Measurements from ENCODE around the gene HENMT1. TPM values are rescaled to one million over a fixed set of nuclear protein-coding genes. Genes with fewer than 3 reads are reported as not detected.

HENMT1 gene
- total RNA-seq, 2 donors from 2014 or later: 0.41 to 0.55 TPM

DNA sequence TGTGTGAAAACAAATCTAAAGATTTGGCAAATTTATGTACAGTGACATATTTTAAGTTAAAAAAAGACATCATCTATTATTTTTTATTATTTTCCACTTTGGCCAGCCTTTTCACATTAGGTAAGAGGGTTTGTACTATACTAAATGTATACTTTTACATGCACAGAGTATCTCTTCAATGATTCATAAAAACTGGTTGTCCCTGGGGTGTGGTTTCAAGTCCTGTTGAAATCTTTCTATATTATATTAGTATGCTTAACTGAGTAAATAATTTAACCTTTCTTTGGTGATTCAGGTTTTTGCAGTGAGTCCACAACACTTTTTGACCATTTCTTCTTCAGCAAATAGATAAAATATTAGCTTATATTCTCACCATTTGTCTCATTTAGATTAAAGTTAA lies 55.3 kb downstream of the HENMT1 start:
- no peak overlapping the region for H3K4me3 ChIP-seq
- peaks cover 0 to 33% of the 10 kb centered on the region in 2 donors for H3K4me1 ChIP-seq
- H3K27ac ChIP-seq: no peak overlapping the region
- no peaks in the 10 kb centered on the region for H3K36me3 ChIP-seq
- H3K27me3 ChIP-seq: no peaks in the 10 kb centered on the region
- DNase-seq (ENCODE audit: low spot score): no peak
- no peaks in the 10 kb centered on the region for H3K9me3 ChIP-seq
- TF ChIP-seq, protein P1, sequence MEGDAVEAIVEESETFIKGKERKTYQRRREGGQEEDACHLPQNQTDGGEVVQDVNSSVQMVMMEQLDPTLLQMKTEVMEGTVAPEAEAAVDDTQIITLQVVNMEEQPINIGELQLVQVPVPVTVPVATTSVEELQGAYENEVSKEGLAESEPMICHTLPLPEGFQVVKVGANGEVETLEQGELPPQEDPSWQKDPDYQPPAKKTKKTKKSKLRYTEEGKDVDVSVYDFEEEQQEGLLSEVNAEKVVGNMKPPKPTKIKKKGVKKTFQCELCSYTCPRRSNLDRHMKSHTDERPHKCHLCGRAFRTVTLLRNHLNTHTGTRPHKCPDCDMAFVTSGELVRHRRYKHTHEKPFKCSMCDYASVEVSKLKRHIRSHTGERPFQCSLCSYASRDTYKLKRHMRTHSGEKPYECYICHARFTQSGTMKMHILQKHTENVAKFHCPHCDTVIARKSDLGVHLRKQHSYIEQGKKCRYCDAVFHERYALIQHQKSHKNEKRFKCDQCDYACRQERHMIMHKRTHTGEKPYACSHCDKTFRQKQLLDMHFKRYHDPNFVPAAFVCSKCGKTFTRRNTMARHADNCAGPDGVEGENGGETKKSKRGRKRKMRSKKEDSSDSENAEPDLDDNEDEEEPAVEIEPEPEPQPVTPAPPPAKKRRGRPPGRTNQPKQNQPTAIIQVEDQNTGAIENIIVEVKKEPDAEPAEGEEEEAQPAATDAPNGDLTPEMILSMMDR (IDR thresholded peaks at IDR 0.05): no peak

DNA sequence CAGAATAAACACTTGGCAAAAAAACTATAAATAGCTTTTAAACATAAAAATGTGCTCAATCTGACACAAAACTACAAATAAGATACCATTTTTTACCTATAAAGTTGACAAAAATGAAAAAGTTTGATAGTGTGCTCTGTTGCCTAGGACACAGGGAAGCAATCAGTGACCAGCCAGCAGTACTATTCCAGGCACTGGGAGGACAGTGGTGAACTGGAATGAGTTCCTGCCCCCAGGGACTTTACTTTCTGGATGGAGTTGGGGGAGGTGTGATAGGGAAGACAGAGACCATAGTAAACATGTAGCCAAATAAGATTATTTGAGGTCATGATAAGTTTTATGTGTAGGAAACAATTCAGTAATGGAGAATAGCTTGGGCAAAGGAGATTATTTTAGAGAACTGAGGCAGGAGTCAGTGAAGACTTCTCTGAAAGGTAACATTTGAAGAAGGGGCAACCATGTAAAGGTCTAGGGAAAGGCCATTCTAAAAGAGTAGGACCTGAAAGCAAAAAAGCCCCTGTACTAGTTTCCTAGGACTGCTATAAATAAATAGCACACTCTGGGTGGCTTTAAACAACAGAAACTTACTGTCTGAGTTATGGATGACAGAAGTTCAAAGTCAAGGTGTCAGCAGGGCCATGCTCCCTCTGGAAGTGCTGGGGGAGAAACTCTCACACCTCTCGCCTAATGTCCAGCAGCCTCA lies 59.0 kb downstream of the HENMT1 start:
- H3K36me3 ChIP-seq: no peaks in the 10 kb centered on the region
- H3K4me1 ChIP-seq: peaks cover 0 to 31% of the 10 kb centered on the region in 2 donors
- no peak overlapping the region for H3K4me3 ChIP-seq
- H3K27ac ChIP-seq: peak overlapping the region in 1 of 2 donors; percentile 1
- TF ChIP-seq, protein P1 (IDR thresholded peaks at IDR 0.05): no peak
- no peaks in the 10 kb centered on the region for H3K27me3 ChIP-seq
- DNase-seq (ENCODE audit: low spot score): no peak
- no peaks in the 10 kb centered on the region for H3K9me3 ChIP-seq

DNA sequence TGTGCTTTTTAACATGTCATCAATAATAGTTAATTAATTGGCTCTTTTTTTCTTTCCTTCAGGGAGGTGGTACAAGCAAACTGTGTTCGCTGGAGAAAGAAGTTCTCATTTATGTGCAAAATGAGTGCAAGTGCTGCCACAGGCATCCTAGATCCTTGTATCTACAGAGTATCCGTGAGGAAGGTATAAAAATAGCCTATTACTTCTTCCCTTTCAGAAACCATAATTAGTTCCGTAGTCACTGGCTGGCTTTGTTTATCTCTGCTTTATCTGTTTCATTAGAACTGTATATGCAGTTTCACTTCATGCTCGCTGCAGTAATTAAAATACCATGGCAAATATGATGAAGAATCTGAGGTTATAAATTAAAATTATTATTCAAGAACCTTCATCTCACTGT lies 60.4 kb downstream of the HENMT1 start:
- Histone ChIP-seq H3K36me3 (no peaks in the 10 kb centered on the region), H3K9me3 (no peaks in the 10 kb centered on the region), H3K27me3 (no peaks in the 10 kb centered on the region), H3K27ac (peak overlapping the region in 1 of 2 donors; percentile 8), H3K4me3 (no peak overlapping the region), H3K4me1 (peaks cover 0 to 32% of the 10 kb centered on the region in 2 donors)
- no peak for DNase-seq (ENCODE audit: low spot score)
- TF ChIP-seq, protein P1 (IDR thresholded peaks at IDR 0.05): no peak

- TF ChIP-seq, protein P1 (IDR thresholded peaks at IDR 0.05): no peak
- no peak overlapping the region for H3K4me3 ChIP-seq
- no peaks in the 10 kb centered on the region for H3K9me3 ChIP-seq
- no peak for DNase-seq (ENCODE audit: low spot score)
- no peak overlapping the region for H3K27ac ChIP-seq
- H3K36me3 ChIP-seq: no peaks in the 10 kb centered on the region
- H3K4me1 ChIP-seq: peaks cover 0 to 36% of the 10 kb centered on the region in 2 donors
- no peaks in the 10 kb centered on the region for H3K27me3 ChIP-seq
Measured at GRCh38 chr1:108598340-108598739, 62.6 kb downstream of the HENMT1 start.

Other genes starting within 250 kb of the HENMT1 start
- gene NBPF6, start 210.8 kb downstream of the HENMT1 start, total RNA-seq: not detected
- gene EEIG2, start 101.0 kb downstream of the HENMT1 start, total RNA-seq: 1 to 10 TPM; 6.1 to 7.4 TPM
- gene PRPF38B, start 31.2 kb upstream of the HENMT1 start, total RNA-seq: 10 to 100 TPM; 10.7 to 11.1 TPM
- gene FNDC7, start 51.8 kb upstream of the HENMT1 start, total RNA-seq: not detected
- gene STXBP3, start 85.6 kb upstream of the HENMT1 start, total RNA-seq: 10 to 100 TPM; 26.4 to 27.7 TPM
- not detected for gene AKNAD1, start 196.0 kb upstream of the HENMT1 start, total RNA-seq
- gene GPSM2, start 215.9 kb upstream of the HENMT1 start, total RNA-seq: 10 to 100 TPM in 1 of 2 donors, 1 to 10 TPM in 1; 7.9 to 17.2 TPM

Data from right atrium auricular region (tissue), 2 donors.